ENCODE measurements around the gene HSD3B7.
"Not testable (repeated sequence)": the region's sequence is repeated elsewhere in the genome, so short reads cannot be mapped to it uniquely, and the experiment has no call there.

The HSD3B7 gene

DNA sequence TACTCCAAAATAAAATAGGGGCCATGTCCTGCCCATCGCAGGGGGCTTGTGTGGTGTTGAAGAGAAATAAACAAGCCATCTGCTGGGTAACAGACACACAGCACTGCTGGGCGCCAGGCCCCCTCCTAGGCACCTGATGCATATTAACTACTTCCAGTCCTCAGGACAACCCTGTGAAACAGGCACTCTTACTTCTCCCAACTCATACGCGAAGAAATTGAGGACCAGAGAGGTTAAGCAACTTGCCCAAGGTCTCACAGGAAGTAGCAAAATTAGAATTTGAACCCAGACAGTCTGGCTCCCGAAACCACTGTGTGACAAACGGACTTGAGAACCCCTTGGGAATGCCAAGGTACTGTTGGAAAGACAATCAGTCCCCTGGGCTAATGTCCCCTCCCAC lies 22.7 kb downstream of the HSD3B7 start:
- no peak overlapping the region for H3K4me3 ChIP-seq (ENCODE audit: low read depth, low read length)
- TF ChIP-seq, protein P1, sequence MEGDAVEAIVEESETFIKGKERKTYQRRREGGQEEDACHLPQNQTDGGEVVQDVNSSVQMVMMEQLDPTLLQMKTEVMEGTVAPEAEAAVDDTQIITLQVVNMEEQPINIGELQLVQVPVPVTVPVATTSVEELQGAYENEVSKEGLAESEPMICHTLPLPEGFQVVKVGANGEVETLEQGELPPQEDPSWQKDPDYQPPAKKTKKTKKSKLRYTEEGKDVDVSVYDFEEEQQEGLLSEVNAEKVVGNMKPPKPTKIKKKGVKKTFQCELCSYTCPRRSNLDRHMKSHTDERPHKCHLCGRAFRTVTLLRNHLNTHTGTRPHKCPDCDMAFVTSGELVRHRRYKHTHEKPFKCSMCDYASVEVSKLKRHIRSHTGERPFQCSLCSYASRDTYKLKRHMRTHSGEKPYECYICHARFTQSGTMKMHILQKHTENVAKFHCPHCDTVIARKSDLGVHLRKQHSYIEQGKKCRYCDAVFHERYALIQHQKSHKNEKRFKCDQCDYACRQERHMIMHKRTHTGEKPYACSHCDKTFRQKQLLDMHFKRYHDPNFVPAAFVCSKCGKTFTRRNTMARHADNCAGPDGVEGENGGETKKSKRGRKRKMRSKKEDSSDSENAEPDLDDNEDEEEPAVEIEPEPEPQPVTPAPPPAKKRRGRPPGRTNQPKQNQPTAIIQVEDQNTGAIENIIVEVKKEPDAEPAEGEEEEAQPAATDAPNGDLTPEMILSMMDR (IDR thresholded peaks at IDR 0.05; ENCODE audit: borderline replicate concordance, insufficient read depth, low read depth, low read length): no peak

DNA sequence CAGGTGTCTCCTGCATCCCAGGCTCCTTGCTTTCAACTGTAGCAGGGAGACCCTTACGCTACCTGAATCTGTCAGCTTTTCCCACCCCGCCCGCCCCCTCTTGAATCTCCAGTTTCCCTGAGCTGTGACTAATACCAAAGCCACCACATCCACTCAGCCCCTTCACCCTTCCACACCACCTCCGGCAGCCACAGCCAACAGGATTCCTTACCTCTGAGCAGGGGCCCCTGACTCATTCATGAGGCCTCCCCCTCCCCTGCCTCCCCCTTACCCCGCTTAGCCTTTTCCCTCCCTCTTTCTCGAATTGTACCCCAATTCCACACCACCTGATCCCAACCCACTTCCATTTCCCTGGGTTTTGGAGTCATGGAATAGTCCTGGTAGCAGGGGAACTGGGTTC lies 23.1 kb downstream of the HSD3B7 start:
- H3K4me3 ChIP-seq (ENCODE audit: low read depth, low read length): no peak overlapping the region
- TF ChIP-seq, protein P1 (IDR thresholded peaks at IDR 0.05; ENCODE audit: borderline replicate concordance, insufficient read depth, low read depth, low read length): no peak

DNA sequence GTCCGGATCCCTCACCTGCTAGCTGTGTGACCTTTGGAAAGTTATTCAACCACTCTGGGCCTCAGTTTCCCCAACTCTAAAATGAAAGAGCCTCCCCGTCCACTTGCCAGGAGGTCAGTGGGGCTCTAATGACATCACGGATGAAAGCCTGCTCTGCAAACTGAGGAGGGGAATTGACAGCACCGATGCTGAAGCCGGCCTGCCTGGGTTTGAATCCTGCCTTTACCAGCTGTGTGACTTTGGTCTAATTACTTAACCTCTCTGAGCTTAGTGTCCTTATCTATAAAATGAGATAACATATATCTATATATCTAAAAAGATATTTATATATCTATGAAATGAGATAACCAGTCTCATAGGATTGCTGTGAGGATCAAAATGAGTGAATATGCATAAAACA lies 23.5 kb downstream of the HSD3B7 start:
- no peak overlapping the region for H3K4me3 ChIP-seq (ENCODE audit: low read depth, low read length)

DNA sequence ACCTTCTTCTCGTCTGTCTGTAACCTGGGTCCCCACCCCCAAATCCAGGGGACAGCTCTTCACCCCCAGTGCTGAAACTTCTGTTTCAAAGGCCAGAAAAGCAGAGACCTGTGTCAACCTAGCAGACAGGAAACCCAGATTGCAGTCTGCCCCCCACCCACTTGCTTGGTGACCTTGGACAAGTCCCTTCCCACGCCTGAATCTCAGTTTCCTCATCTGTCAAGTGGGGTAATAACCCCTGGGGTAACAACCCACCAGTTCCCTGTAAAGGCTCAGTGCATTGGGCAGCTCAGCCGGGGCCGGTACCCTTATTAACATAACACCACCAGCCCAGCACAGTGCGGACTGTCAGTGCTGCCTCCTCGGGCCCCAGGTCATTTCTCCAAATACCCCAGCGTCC lies 24.1 kb downstream of the HSD3B7 start:
- TF ChIP-seq, protein P1 (IDR thresholded peaks at IDR 0.05; ENCODE audit: borderline replicate concordance, insufficient read depth, low read depth, low read length): no peak
- no peak overlapping the region for H3K4me3 ChIP-seq (ENCODE audit: low read depth, low read length)

More for the DNA sequence above, 23.5 kb downstream of the HSD3B7 start:
- TF ChIP-seq, protein P1 (IDR thresholded peaks at IDR 0.05; ENCODE audit: borderline replicate concordance, insufficient read depth, low read depth, low read length): no peak

DNA sequence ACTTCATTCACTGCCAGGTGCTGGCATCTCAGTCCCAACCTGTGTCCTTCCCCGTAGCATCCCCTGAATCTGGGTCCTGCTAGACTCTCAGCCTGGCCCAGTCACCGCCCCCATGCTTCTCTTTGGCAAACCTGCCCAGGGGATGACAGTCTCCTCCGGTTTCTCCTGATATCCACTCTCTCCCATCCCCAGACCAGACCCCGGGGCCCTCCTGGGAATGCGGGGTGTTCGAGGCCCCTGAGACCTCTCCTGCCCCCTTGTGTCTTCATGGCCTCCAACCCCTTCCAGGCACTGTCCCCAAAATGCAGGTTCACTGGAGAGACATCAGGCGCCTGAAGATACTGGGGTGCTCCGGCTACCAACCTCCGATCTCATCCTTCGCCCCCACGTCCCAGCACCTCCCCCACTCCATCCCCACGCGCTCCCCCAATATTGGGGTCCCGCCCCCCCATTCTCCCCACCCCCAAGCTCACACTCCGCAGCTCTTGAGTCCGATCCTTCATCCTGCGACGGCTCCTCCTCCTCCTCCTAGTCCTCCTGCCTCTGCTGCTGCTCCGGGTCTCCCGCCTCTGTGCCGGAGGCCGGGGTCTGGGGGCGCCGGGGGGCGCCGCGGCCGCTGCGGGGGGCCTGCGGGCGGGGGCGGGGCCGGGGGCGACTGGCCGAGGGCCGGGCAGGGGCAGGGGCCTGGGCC lies 25.0 kb downstream of the HSD3B7 start:
- TF ChIP-seq, protein P1 (IDR thresholded peaks at IDR 0.05; ENCODE audit: borderline replicate concordance, insufficient read depth, low read depth, low read length): no peak
- no peak overlapping the region for H3K4me3 ChIP-seq (ENCODE audit: low read depth, low read length)

DNA sequence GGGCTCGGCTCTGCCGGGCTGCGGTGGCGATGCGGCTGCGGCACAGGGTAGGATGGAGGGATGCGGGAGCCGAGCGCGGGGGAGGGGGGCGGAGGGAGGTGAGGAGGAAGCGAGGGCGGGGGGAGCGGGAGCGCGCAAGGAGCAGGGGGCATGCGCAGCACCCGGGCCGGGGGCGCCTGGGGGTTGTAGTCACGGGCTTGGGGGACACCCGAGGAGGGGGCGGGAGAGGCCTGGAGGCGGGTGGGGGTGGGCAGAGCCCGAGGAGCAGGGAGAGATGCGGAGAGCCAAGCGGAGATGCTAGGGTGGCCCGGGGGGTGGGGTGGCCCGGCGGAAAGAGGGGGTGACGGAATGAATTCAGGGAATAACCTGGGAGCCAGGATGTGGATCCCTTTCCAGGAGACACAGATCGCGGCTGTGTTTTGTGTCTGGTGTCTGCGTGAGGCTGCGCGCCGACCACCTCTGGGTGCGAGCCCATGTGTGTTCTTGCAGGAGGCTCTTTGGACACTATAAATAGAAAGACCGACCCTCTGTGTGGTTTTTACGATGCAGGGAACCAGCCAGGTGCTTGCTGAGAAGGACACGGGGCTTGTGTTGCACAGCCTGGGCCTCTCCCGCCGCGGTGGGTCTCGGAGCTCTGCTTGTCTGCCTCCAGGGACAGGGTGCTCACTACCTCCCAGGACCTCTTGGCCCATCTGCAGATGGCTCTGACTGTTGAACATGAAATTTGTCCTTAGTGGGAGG lies 25.7 kb downstream of the HSD3B7 start, which contains the start of gene STX1B:
TSS of gene STX1B (minus strand) at position 54 of the 741 bp plus-strand sequence. CDS start 242 bp downstream, outside the sequence.
- TF ChIP-seq, protein P1 (IDR thresholded peaks at IDR 0.05; ENCODE audit: borderline replicate concordance, insufficient read depth, low read depth, low read length): no peak
- H3K4me3 ChIP-seq (ENCODE audit: low read depth, low read length): no peak within 1 kb of the TSS

DNA sequence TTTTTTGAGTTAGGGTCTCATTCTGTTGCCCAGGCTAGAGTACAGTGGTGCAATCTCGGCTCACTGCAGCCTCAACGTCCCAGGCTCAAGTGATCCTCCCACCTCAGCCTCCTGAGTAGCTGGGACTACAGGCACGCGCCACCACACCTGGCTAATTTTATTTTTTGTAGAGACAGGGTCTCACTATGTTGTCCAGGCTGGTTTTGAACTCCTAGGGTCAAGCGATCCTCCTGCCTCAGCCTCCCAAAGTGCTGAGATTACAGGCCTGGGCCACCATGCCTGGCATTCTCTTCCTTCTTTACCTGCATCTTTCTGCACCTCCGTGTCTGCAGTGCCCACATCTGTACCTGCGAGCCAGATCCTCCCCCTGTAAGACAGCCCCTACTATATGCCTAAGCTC lies 26.8 kb downstream of the HSD3B7 start:
- not testable (repeated sequence) for H3K4me3 ChIP-seq (ENCODE audit: low read depth, low read length)

DNA sequence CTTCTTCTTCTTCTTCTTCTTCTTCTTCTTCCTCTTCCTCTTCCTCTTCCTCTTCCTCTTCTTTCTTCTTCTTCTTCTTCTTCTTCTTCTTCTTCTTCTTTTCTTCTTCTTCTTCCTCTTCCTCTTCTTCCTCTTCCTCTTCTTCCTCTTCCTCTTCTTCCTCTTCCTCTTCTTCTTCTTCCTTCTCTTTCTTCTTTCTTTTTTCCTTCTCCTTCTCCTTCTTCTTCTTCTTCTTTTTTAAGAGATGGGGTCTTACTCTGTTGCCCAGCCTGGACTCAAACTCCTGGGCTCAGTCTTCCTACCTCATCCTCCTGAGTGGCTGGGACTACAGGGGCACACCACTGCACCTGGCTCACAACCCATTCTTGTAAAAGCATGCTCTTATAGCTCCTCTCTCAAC lies 28.3 kb downstream of the HSD3B7 start:
- H3K4me3 ChIP-seq (ENCODE audit: low read depth, low read length): not testable (repeated sequence)

Measured in GM12875 (cell line).